ENCODE measurements around the gene UNC13D.

The UNC13D gene

GRCh38 chr17:75835654-75835987 is 8.6 kb downstream of the UNC13D start:
- DNase-seq (ENCODE audit: low read depth in 2 of 2, low spot score in 1 of 2) = no peak

- DNase-seq (ENCODE audit: low read depth in 2 of 2, low spot score in 1 of 2) = no peak
These were observed 9.1 kb downstream of the UNC13D start for GRCh38 chr17:75834928-75835653.

GRCh38 chr17:75834279-75834920 is 9.8 kb downstream of the UNC13D start:
- DNase-seq (ENCODE audit: low read depth in 2 of 2, low spot score in 1 of 2) = no peak

GRCh38 chr17:75832652-75833400 is 11.4 kb downstream of the UNC13D start:
- no peak for DNase-seq (ENCODE audit: low read depth in 2 of 2, low spot score in 1 of 2)

GRCh38 chr17:75832164-75832651 is 12.0 kb downstream of the UNC13D start:
- peak in 1 of 2 donors; percentile 30 for DNase-seq (ENCODE audit: low read depth in 2 of 2, low spot score in 1 of 2)

- DNase-seq (ENCODE audit: low read depth in 2 of 2, low spot score in 1 of 2) = no peak
These were observed 13.1 kb downstream of the UNC13D start for GRCh38 chr17:75831032-75831571.

GRCh38 chr17:75830164-75831031 is 13.8 kb downstream of the UNC13D start:
- no peak for DNase-seq (ENCODE audit: low read depth in 2 of 2, low spot score in 1 of 2)

GRCh38 chr17:75829747-75830146 is 14.5 kb downstream of the UNC13D start:
- DNase-seq (ENCODE audit: low read depth in 2 of 2, low spot score in 1 of 2) = no peak

- no peak for DNase-seq (ENCODE audit: low read depth in 2 of 2, low spot score in 1 of 2)
These were observed 15.5 kb downstream of the UNC13D start for GRCh38 chr17:75828741-75829140.

GRCh38 chr17:75828076-75828400 is 16.2 kb downstream of the UNC13D start:
- no peak for DNase-seq (ENCODE audit: low read depth in 2 of 2, low spot score in 1 of 2)

GRCh38 chr17:75827308-75828075 is 16.7 kb downstream of the UNC13D start:
- DNase-seq (ENCODE audit: low read depth in 2 of 2, low spot score in 1 of 2) = peak in 1 of 2 donors; percentile 50

GRCh38 chr17:75826561-75827307 is 17.5 kb downstream of the UNC13D start:
- DNase-seq (ENCODE audit: low read depth in 2 of 2, low spot score in 1 of 2) = no peak

- DNase-seq (ENCODE audit: low read depth in 2 of 2, low spot score in 1 of 2) = no peak
These were observed 18.3 kb downstream of the UNC13D start for GRCh38 chr17:75825748-75826370.

GRCh38 chr17:75825149-75825552 is 19.1 kb downstream of the UNC13D start:
- no peak for DNase-seq (ENCODE audit: low read depth in 2 of 2, low spot score in 1 of 2)

GRCh38 chr17:75824666-75825065 is 19.5 kb downstream of the UNC13D start:
- no peak for DNase-seq (ENCODE audit: low read depth in 2 of 2, low spot score in 1 of 2)

- no peak for DNase-seq (ENCODE audit: low read depth in 2 of 2, low spot score in 1 of 2)
These were observed 20.1 kb downstream of the UNC13D start for GRCh38 chr17:75824050-75824552.

- DNase-seq (ENCODE audit: low read depth in 2 of 2, low spot score in 1 of 2) = no peak
These were observed 20.8 kb downstream of the UNC13D start for GRCh38 chr17:75823257-75824041.

- no peak for DNase-seq (ENCODE audit: low read depth in 2 of 2, low spot score in 1 of 2)
These were observed 21.4 kb downstream of the UNC13D start for GRCh38 chr17:75822800-75823166.

Data from stimulated activated CD8-positive, alpha-beta memory T cell treated with anti-CD3 and anti-CD28 coated beads, Interleukin-4, amount 100 ng/mL, for 4 hours (primary cell).